HG03139 (cell line): ENCODE data around the gene C1orf174.
"Not testable (repeated sequence)": the region's sequence is repeated elsewhere in the genome, so short reads cannot be mapped to it uniquely, and the experiment has no call there.

Experiments
- ATAC-seq: cut with Tn5 transposase; IDR thresholded peaks from one replicate; pipeline ENCODE4 v1.9.1; 2021; ENCODE audit not compliant: unreplicated experiment

C1orf174 gene

DNA sequence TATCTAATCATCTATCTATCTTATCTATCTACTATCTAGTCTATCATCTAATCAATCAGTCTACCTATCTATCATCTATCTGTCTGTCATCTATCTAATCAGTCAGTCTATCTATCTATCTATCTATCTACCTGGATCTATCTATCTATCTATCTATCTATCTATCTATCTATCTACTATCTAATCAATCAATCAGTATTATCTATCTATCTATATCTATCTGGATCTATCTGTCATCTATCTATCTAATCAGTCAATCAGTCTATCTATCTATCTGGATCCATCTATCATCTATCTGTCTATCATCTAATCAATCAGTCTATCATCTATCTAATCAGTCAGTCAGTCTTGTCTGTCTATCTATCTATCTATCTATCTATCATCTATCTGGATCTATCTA is 26.9 kb upstream of the C1orf174 start:
- ATAC-seq, result no peak

DNA sequence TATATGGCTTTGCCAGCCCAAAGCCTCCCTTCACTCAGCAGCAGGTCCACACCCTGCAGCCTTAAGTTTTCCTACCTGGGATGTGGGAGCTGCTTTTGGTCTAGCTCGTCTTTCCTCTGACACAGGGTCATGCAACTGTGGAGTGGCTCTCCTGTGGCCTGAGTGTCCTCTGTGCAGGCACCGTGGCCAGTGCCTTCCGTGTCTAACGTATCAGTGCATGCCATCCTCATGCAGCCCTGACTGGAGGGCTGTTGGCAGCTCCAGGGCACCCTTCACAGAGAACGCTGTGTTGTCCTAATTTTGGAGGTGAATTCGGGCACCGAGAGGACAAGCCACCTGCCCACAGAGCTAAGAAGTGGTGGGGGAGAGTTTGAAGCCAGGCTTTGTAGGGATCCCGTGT is 25.7 kb upstream of the C1orf174 start:
- no peak for ATAC-seq

DNA sequence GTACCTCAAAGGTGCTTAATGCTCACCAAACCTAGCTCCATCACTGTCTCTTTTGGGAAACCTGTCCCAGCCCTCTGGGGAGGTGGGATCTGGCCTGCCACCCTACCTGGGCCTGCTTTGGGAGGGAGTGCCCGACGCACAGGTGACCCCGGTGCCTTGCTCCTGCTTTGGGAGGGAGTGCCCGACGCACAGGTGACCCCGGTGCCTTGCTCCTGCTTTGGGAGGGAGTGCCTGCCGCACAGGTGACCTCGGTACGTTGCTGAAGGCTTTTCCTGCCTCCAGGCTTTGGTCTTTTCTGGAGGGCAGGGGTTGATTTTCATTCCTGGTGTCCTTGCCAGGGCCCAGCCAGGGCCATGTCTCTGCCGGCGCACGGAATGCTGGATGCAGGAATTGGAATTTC is 25.2 kb upstream of the C1orf174 start:
- ATAC-seq, result no peak

DNA sequence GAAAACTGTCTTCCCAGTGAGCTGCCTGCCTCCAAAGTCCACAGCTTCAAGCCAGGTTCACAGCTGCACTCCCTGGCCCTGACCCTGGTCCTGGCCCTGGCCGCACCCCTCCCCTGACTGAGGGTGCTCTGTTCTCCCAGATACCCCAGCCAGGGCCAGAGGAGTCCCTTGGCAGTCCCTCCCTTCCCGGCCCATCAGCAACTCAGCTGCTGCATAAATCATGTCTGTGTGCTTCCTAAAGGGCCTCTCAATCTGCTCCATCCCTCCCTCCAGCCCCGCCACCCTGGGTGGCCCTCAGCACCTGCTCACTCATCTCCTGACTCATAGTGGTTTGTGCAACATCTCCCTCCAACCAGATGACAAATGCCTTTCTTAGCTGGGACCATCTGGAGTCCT is 24.8 kb upstream of the C1orf174 start:
- ATAC-seq, result no peak

DNA sequence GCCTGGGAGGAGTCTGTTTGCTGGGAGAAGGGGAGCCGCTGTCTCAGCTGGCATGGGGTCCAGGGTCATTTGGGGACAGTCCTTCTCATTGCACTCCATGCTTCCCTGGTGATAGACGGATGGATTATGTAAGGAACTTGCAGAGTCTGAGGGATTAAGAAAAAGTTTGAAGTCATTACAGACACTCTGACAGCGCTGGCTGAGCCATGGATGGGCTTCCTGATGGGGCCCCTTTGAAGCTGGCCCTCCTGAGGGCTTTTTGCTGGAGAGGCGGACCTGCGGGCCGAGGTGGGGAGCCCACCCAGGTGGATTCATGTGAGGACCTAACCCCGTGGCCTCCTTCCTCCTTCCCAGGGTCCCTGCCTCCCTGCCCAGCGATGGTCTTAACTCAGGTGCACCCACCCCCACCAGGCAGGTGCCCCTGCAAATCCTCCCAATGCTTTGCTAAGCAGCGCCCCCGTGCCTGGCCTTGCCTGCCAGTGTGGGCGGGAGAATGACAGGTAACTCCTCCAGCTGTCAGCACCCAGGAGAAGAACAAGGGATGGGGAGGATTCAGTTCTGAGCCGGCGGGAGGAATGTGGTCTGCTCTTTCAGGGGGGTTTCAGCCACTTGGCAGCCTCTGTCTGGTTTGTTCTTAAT is 24.2 kb upstream of the C1orf174 start:
- no peak for ATAC-seq

DNA sequence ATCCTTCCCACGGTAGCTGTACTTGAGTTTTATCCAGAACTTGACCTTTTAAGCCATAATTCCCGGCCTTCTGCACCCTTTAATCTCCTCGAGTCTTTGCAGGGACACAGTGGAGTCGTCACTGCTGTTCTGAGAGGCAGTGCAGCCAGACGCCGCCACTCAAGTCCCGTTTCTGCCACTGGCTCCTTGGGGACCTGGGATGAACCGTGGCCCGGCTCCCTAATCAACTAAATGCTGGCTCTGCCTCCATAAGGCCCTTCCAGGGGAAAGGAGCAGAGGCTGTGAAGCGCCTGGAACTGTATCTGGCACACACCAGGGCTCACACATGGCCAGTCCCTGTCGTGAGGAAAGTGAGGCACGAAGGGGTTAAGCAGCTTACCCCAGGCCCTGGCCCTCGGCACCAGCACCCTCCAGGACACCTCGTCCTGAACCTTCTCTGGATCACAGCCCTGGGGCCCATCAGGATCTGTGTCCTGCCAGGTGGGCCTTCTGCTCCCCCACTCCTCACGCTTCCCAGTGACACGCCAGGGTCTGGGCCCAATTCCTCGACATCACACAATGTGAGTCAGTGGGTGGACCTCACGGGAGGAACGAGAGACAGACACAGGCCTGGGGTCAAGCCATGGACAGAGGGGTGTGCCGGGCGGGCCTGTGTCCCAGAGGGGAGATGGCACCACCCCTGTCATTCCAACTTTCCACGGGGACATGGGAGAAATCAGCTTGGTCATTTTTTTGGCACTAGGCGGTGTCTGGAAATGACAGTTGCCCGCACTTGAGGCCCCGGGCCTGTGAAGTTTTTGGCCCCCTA is 23.5 kb upstream of the C1orf174 start:
- ATAC-seq, result no peak

DNA sequence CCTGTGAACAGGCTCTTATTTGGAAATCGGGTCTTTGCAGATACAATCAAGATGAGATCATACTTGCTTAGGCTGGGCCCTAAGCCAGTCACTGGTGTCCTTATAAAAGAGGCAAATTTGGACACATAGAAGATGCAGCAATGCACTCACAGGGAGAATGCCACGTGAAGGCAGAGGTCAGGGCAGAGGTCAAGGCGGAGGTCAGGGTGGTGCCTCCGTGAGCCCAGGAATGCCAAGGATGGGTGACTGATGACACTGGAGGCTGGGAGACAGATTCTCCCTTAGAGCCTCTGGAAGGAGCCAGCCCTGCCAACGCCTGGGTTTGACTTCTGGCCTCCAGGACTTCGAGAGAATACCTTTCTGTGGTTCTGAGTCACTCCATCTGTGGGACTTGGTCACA is 22.8 kb upstream of the C1orf174 start:
- ATAC-seq, result no peak

DNA sequence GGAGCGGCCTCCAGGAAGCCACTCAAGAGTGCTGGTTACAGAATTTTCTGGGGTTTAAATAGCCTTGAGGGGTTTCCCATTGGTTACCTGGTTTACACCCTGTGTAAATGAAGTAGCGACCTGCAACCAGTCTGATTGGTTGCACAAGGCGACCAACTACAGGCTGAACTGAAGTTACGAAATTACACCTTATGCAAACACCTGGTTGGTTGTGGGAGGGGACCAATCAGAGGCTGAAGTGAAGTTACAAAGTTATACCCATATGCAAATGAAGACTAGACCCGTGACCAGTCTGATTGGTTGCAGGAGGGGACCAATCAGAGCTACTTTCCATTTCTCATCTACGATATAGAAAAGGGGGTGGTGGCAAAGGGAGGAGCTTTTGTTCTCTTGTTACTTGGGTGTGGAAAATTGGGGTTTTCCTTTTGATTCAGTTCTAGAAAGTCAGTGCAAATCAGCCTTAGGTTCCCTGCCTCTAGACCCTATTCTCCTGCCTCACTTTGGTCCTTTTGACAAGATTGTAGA is 22.2 kb upstream of the C1orf174 start:
- no peak for ATAC-seq

DNA sequence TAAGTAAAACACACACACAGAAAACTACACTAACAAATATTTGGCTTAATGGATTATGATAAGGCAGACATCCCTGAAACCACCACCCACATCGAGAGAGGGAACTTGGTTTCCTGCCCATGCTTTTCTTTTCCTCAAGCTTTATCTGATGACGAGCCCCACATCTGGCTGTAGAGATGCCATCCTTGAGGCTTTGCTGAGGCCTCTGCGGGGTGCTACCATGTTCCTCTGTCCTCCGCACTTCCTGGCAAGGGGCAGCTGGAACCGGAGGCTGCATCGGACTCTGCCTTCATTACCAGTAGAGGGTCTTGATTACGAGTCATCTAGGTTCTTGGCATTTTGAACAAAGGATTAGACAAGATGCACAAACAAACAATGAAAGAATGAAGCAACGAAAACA is 21.7 kb upstream of the C1orf174 start:
- no peak for ATAC-seq

DNA sequence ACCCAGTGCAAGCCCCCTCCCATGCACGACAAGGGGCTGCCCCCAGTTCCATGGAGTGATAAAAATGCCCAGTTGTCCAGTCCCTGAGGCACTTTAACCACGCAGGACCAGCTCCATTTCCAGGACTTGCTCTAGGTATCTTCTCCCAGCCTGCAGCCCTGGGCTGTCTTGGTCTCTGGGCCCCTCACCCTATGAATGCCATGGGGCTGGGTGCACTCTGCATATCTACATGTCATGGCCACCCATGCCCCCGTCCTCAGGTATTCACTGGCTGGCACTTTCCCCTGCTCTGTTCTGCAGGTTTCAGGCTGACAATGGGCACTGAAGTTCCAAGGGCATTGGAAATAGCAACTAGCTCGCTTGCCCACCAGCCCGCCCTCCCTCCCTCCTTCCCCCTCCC is 19.6 kb upstream of the C1orf174 start:
- no peak for ATAC-seq

DNA sequence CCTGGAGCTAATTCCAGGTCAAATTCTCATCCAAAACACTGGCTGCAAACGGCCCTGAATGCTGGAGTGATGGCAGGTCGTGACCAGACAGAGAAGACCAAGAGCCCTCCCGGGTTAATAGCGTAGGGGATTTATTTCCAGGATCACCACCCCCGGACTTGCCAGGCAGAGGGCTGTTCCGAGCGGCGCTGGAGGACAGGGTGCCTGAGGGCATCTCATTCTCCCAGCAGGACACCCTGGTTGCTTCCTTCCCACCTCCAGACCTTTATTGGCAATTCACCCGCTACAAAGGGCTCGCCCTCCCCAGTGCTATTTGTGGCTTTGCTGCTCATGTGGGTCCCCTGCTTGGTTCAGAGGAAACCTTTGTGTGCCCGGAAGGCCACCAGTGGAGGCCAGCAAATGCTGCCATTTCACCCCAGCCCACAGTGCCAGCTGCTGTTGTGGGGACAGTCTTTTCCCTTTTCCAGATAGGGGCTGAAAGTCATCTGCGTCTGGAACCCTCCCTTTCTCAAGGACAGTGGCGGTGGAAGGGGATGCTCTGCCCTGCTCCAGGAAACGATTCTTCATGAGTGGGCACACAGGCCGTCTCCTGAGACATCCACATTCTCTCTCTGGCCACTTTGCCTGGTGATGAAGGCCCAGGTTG is 19.0 kb upstream of the C1orf174 start:
- ATAC-seq, result no peak

DNA sequence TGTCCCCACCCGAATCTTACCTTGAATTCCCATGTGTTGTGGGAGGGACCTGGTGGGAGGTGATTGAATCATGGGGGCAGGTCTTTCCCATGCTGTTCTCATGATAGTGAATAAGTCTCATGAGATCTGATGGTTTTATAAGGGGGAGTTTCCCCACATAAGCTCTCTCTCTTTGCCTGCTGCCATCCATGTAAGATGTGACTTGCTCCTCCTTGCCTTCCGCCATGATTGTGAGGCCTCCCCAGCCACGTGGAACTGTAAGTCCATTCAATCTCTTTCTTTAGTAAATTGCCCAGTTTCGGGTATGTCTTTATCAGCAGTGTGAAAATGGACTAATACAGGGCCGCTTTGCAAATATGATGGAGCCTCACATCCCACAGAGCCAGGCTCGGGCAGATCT is 18.3 kb upstream of the C1orf174 start:
- ATAC-seq, result not testable (repeated sequence)

DNA sequence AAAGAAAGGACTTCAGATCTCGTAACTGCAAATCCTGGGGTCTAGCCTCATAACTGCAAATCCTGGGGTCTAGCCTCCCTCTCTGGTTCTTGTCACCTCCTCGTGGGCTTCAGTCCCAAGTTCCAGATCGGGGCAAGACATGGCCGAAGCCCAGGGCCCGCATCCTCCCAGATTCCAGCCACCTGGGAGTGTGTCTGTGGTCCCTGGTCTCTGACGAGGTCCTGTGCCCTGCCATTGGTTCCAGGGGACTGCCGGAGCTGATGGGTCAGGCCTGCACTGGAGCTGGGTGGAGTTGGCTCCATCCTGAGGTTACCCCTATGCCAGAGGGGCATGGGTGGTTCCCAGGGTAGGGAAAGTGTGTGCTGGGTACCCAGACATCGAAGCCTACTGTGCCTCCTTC is 17.7 kb upstream of the C1orf174 start:
- ATAC-seq, result no peak

DNA sequence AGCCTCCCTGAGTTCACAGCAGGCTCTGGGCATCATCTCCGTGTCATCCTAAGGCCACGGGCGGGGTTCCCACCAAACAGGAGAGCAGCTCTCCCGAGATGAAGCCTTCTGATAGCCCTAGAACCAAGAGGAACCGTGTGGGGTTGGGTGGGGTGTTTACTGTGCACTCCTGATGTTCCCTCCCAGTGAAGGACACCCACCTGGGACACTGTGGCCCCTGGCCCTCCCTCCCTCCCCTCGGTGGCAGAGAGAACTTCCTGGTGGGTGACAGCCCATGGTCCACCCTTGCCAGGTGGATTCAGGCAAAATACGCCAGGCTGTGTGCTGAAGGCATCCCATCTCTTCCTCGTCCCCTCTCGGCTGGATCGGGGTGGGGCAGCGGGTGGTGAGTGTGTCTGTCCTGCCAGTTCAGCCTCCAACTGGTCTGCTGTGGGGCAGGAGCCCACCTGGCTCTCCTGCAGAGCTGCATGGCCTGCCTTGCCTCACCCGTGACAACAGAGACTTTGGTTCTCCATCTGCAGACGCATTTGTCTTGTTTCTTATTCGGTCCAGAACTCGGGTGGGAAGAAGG is 15.6 kb upstream of the C1orf174 start:
- no peak for ATAC-seq

DNA sequence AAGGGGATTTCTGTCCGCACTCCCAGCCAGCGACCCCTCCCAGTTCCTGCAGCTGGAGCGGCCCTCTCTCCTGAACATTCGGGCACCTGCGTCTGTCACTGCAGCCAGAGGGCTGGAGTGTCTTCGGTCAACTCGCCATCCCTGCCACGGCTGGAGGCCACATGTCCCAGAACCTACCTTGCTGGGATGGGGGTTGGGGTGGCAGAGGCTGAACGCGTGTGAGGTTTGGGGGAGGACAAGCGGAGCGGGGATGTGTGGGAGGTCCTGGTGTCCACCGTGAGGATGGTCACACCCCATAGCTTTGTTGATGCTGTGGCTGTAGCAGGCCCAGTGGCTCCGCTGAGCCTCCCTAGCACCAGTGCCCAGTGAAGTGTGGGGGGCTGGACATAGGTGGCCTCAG is 14.8 kb upstream of the C1orf174 start:
- ATAC-seq, result no peak

DNA sequence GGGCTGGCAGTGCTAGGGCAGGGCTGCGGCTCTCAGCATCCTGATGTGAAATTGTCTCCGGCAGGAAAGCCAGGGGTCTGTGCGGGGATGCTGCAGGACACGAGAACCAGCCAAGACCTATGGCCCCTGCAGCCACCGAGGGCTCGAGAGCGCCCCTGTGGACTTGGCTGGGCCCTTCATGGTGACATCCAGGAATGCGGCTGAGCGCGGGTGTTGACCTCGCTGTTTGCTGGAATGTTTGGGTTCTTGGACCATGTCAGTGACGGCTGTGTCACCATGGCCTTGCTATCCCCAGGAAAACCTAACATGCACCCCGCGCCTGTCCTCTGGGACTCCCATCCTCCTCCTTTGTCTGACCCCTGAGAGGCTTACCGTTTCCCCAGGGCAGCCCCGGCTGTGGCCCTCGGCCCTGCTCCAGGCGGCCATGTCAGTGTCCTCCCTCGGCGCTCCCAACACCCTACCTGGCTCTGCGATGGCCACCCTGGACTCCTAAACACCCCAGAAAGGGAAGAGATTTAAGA is 14.3 kb upstream of the C1orf174 start:
- ATAC-seq, result no peak

DNA sequence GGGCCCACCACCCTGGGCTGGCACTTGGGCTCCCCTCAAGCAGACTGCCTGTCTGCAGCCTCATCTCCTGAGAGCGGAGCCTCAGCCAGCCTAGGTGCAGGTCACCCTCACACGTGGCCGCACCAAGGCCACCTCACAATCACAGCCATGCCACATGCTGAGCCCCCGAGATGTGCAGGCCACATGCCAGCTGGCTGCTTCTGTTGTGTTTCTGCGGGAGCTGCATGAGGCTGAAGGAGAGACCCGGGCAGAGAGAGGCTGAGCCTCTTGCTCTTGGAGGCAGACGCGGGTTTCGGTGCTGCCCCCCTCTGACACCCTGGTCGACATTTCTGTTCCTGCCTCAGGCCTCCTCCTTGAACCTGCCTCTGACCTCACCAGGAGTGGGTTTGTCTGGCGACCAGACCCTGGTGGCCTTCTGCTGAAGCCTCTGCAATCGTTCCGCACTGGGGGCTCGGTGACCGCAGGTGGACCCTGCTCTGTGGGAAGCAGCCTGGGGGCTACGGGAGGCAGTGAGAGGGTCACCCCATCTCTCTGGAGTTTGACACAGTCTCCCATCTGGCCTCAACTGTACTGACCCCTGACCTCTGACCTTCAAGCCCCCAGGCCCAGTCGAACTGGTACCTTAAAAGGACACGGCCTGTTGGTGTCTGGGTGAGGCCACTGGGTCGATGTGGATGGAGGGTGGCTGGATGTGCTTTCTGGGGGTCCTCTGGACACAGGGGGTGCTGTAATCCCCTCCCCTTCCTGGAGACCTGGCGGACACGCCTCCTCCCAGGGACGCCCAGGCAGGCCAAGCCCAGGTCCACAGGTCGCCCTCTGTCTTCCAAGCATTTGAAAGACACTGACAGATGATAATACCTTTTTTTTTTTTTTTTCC is 13.0 kb upstream of the C1orf174 start:
- ATAC-seq, result no peak

DNA sequence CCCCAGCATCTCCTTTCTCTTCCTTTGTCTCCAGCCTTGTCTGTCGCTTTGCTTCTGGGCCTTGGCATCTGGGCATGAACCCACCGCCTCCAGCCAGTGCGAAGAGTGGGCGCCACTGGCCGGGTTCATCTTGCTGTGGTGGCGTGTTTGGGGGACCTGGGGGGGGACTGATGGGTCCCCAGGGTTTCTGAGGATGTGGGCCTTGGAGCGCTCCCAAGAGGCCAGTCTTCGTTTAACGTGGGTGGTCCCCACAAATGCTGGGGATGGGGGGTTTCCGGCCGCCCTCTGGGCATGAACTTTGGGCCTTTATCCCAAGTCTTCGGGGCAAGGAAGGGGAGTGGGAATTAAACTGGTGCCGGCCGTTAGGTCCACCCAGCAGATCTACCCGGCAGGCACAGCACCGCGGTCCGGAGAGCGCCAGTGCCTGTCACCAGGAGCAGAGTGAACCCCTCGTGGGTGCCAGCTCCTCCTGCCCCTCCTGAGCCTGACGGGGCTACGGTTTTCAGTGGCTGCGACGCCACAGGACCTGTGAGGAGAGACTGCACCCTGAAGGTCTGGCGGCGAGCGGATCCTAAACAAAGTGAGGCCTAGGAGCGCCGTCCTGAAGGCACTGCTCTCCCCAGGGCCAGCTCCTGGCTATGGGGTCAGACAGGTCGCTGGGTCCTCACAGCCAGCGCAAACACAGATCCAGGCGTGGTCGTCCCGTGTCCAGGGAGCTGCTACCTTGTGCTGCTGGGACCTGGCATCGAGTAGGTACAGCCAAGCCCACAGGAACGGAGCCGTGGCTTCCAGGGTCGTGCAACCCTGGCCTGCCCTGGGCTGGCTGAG is 12.1 kb upstream of the C1orf174 start:
- no peak for ATAC-seq
